ENCODE results near the gene GATA2.
A peak's percentile ranks its signal among the peaks of the same experiment; 100 is the strongest.

The GATA2 gene

GRCh38 chr3:128488636-128488990, 4.4 kb downstream of the GATA2 start:
- no peak for DNase-seq (ENCODE audit: low read depth in 2 of 2)

- DNase-seq (ENCODE audit: low read depth in 2 of 2), result peak in 1 of 2 donors; percentile 35
Observed at GRCh38 chr3:128487813-128488635, 5.0 kb downstream of the GATA2 start.

GRCh38 chr3:128487538-128487812, 5.5 kb downstream of the GATA2 start:
- DNase-seq (ENCODE audit: low read depth in 2 of 2), result no peak

DNA sequence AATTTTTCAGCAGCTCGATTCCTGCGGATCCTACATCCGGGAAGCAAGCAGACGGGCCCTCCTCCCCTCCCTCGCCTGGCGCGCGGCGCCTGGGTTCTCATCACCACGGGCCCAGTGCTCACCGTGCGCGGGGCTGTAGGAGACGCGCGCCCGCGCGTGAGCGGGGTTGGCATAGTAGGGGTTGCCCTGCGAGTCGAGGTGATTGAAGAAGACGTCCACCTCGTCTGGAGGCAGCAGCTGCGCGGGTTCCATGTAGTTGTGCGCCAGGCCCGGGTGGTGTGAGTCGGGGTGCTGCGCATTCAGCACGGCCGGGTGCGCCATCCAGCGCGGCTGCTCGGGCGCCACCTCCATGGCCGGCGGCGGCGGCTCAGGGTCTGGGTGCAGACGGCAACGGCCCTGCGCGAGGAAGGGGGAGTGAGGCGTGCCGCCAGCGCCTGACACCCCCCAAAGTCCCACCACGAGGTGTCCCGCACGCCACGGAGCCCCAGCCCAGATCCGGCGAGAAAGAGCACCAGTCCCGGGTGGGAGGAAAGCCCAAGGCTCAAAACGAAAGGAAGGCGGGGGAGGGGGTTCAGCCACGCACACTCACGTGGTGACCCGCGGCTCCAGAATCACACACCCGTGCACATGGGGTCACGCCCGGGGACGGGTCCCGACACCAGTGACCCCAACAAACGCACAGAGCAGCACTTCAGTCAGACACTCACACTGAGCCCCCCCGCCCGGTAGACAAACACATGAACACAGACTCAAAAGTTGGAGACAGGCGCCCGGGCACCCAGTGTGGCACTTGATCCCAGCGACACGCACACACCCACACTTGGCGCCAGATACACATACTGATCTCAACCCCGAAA, 6.1 kb downstream of the GATA2 start:
- no peak for DNase-seq (ENCODE audit: low read depth in 2 of 2)

GRCh38 chr3:128486205-128486628, 6.8 kb downstream of the GATA2 start:
- no peak for DNase-seq (ENCODE audit: low read depth in 2 of 2)

DNA sequence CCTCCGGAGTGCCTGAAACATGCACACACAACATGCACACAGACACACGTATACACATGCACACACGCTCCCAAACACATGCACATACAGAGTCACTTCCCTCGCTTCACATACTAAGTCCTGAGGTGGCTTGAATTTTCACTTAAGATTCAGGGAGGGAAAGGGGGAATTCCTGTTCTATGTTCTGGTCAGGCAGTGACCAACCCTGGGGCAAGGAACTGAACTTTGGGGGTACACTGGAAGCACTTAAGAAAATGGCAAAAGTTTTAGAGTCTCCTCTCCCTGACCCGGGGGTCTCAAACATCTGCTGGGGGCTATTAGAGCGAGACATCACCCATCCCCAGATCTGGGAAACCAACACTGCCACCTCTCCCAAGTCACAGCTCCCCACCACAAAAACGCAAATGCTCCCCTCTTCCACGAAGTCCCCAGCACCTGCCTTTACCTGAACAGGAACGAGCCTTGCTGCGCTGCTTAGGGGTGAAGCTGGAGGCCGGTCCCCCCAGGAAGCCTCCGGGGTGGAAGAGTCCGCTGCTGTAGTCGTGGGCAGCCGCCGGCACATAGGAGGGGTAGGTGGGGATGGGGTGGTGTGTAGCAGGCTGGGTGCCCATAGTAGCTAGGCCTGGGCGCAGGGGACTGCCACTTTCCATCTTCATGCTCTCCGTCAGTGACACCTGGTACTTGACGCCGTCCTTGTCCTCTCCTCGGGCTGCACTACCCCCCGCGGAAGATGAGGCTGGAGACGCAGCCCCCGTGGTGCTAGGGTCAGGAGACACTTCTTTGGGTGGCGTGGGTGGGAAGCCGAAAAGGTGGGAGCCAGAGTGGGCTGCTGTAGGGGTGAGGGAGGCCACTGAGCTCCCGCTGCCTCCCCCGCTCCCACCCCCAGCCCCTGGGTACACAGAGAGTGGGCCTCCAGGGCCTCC, 7.5 kb downstream of the GATA2 start:
- no peak for DNase-seq (ENCODE audit: low read depth in 2 of 2)

GRCh38 chr3:128484404-128485281, 8.4 kb downstream of the GATA2 start:
- DNase-seq (ENCODE audit: low read depth in 2 of 2), result no peak

DNA sequence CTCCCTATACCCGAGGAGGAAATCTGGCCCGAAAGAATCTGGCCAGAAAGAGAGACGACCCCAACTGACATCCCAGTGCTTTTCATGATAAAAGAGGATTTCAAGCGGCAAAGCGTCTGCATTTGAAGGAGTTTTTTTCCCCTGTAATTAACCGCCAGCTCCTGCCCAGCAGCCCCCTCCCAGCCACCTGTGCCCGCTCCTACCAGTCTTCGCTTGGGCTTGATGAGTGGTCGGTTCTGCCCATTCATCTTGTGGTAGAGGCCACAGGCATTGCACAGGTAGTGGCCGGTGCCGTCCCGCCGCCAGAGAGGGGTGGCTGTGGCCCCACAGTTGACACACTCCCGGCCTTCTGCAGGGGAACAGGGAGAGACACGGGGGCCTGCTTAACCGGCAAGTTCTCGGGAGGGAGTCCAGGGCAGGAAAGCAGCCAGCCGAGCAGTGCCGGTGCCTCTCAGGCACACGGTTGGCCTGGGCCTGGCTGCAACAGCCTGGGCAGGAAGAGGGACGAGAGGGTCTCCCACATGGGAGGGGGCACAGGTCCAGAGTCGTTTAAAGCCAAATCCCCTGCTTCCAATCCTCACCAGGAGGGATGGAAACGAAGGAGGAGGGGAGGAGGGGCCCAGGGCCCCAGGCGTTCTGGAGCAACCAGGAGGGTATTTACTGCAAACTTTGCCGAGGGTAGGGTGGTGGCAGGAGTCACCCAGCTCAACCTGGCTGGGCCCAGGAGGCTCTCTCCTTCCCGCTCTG, 9.2 kb downstream of the GATA2 start:
- DNase-seq (ENCODE audit: low read depth in 2 of 2), result no peak

DNA sequence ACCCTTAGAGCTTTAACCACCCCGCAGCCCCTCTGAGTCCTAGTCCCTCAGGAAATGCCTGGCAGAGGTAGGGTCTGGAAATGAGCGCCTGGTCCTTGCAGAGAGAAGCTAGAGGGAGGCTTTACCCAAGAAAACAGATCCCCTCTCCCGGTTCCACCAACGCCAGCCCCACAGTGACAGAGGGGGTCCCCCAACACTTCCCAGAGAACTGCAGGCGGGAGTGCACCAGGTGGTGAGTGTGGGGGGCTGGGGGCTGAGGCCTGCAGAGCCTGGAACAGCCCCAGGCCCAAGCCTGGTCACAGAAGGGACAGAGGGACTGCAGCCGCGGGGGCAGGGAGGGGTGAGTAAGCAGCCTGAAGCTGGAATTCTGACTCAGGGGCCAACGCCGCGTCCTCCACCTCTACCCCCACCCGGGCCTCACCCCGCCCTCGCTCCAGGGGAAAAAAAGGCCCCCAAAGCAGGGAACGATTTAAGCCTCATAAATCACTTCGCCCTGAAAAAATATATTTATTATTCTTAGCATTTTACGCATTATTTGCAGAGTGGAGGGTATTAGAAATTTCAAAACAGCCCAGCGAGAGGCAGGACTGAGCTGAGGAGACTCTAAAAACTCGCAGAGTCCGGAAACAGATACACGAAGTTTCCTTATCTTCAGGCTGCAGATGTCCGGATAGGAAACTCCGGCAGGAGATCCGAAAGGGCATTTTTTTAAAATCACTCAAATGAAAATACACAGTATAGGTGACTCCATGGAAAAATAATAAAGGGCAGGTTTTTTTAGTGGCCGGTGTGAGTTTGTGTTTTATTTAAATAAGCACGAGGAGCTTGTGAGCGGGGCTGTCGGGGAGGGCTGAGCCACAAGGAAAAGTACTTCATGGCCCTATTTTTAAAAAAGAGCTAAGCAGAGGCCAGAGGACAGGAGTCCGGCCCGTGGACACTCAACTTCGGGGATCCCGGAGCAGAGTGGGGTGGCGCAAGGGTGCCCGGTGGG, 10.0 kb downstream of the GATA2 start:
- DNase-seq (ENCODE audit: low read depth in 2 of 2), result no peak

DNA sequence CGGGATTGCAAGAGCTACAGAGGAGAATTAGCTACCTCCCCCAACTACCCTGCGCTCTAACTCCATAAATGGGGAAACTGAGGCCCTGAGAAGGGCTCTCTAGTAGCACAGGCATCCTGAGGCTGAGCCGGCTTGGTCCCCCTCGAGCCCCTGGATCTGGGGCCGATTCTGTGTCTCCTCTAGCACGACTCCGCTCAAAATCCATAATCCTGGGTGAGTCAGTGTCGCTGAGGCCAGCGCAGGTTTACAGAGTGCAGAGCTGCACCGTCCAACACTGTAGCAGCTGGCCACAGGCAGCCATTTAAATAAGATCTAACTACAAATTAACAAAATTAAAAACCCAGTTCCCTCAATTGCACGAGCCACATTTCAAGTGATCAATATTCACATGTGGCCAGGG, 10.8 kb downstream of the GATA2 start:
- no peak for DNase-seq (ENCODE audit: low read depth in 2 of 2)

GRCh38 chr3:128481438-128481942, 11.5 kb downstream of the GATA2 start:
- no peak for DNase-seq (ENCODE audit: low read depth in 2 of 2)

- DNase-seq (ENCODE audit: low read depth in 2 of 2), result no peak
Observed at GRCh38 chr3:128480717-128481437, 12.1 kb downstream of the GATA2 start.

GRCh38 chr3:128480278-128480677, 12.7 kb downstream of the GATA2 start:
- no peak for DNase-seq (ENCODE audit: low read depth in 2 of 2)

- no peak for DNase-seq (ENCODE audit: low read depth in 2 of 2)
Observed at GRCh38 chr3:128479558-128480086, 13.4 kb downstream of the GATA2 start.

DNA sequence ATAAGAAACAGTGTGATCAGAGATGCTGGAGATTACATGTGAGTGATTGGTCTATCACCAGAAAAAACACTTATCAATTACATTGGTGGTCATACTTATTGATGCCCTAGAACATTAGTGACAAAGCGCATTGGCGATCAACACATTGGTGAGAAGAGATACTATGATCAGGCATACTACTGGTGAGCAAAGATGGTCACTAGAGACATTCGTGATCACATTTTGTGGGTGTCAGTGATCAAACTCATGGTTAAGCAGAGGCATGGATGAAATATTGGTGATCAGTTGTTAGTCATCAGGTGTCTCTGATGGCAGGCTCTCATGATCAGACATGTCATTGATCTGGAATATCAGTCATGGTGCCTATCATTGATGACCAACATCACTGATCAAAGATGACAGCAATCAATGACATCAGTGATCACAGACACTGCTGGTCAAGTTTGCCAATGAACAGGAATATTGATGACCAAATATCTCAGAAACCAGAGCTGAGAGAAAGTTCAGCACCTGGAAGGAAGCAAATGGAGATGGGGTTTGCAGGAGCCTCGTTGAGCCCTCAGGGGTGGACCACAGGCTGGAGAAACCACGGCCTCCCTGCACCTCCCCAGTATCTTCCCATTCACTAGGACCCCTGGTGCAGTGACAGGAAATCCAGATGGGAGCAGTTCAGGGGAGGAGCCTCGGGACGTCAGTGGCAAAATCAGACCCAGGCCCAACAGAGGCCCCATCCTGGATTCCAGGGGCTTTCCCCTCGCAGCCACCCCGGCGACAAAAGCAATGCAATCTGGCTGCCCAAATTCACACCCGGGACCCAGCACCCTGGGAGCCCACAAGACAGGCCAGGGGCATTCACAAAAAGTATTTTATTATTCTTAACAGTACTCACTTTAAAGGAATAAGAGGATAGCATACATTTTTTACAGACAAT, 14.2 kb downstream of the GATA2 start:
- no peak for DNase-seq (ENCODE audit: low read depth in 2 of 2)

- DNase-seq (ENCODE audit: low read depth in 2 of 2), result no peak
Observed at GRCh38 chr3:128476659-128477058, 16.3 kb downstream of the GATA2 start.

DNA sequence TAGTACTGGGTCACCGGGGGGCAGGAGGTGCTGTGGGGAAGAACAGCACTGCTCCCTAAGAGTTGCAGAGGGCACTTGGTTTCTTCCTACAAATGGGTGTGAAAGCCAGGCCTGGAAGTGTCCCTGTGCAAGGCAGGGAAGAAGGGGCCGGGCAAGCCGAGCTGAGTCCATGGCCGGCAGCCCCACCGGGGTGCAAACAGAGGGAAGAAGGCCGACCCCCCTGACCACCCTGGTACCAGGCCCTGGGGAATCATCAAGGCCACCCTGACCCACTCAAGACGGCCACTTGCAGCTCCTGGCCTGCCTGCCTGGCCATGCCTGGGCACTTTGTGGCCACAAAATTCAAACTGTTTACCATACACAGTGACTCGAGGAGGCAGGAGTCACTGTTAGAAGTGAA, 17.6 kb downstream of the GATA2 start:
- no peak for DNase-seq (ENCODE audit: low read depth in 2 of 2)
